OCI-LY1 (cell line): ENCODE results near the gene KCNT1.

Experiments
- CTCF ChIP-seq: fragments of 200-600 bp; sonication (generic), shearing (Covaris generic); IDR thresholded peaks from 2 replicates; pipeline ENCODE4 v1.5.1; 2017; ENCODE audit warnings: mild to moderate bottlenecking, antibody characterized with exemption, low read length, moderate library complexity, mixed read lengths
- EZH2 ChIP-seq: fragments of 200-600 bp; sonication (generic), shearing (Covaris generic); IDR thresholded peaks from 2 replicates; pipeline ENCODE4 v1.8.0; 2017; ENCODE audit warnings: borderline replicate concordance, mixed run types, mild to moderate bottlenecking, antibody characterized with exemption, low read length, moderate library complexity, mixed read lengths

- TF ChIP-seq EZH2 (no peak), CTCF (no peak)
Measured at GRCh38 chr9:135674977-135675376, 27.0 kb upstream of the KCNT1 start.
